PFSK-1 (cell line): Measurements from ENCODE around the gene FXYD2.

ENCODE experiments used
- POLR2AphosphoS5 ChIP-seq: IDR thresholded peaks from 2 replicates; pipeline ENCODE4 v1.6.1; 2012; ENCODE audit warnings: low read depth, mild to moderate bottlenecking, control low read depth, low read length, moderate library complexity
- SIN3A ChIP-seq: IDR thresholded peaks from 2 replicates; pipeline ENCODE4 v1.6.1; 2012; ENCODE audit warnings: mild to moderate bottlenecking, low read length, moderate library complexity, borderline replicate concordance; ENCODE audit not compliant: insufficient read depth

GRCh38 chr11:117796456-117796871 lies 28.1 kb downstream of the FXYD2 start:
- no peak for TF ChIP-seq SIN3A
- TF ChIP-seq POLR2AphosphoS5: no peak
